PC-3 (cell line): ENCODE data around the gene ALG12.

ENCODE experiments used
- EZH2 ChIP-seq: fragments of 300-600 bp; sonication (generic); IDR thresholded peaks from one replicate; pipeline ENCODE4 v1.6.1; 2017; ENCODE audit warnings: antibody characterized with exemption, mild to moderate bottlenecking, low read length; ENCODE audit not compliant: unreplicated experiment
- EZH2phosphoT487 ChIP-seq: fragments of 300-600 bp; sonication (generic); IDR thresholded peaks from 2 replicates; pipeline ENCODE4 v1.6.1; 2018; ENCODE audit warnings: mild to moderate bottlenecking, antibody characterized with exemption, low read length, borderline replicate concordance
- TF ChIP-seq, protein P1 (sequence below): fragments of 300-600 bp; sonication (generic); conservative IDR thresholded peaks from 2 replicates; pipeline ENCODE4 v1.5.1; 2017; ENCODE audit warnings: antibody characterized with exemption, low read depth, mild to moderate bottlenecking, low read length

DNA sequence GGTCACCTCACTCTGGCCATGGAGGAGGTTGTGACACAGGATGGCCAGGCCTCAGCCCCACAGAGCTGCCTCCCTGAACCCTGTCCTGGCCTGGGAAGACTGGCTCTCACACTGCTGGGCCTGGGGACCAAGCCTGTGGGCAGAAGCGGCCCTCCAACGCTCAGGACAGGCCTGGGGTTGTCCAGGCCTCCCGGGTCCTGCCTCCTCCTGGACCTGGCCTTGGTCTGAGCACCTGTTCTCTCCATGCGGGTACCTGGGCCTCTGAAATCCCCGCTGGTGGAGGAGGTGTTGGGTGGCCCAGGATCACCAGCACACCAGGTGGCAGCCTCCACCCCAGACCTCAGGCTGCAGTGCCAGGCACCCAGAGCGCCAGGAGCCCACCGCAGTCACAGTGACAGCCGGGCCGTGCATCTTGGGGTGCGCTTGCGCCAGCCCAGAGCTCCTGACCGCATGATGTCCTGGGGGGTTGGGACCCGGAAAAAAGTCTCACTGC, 26.2 kb upstream of the ALG12 start:
- TF ChIP-seq EZH2phosphoT487 (no peak), EZH2 (no peak)
- TF ChIP-seq, protein P1, sequence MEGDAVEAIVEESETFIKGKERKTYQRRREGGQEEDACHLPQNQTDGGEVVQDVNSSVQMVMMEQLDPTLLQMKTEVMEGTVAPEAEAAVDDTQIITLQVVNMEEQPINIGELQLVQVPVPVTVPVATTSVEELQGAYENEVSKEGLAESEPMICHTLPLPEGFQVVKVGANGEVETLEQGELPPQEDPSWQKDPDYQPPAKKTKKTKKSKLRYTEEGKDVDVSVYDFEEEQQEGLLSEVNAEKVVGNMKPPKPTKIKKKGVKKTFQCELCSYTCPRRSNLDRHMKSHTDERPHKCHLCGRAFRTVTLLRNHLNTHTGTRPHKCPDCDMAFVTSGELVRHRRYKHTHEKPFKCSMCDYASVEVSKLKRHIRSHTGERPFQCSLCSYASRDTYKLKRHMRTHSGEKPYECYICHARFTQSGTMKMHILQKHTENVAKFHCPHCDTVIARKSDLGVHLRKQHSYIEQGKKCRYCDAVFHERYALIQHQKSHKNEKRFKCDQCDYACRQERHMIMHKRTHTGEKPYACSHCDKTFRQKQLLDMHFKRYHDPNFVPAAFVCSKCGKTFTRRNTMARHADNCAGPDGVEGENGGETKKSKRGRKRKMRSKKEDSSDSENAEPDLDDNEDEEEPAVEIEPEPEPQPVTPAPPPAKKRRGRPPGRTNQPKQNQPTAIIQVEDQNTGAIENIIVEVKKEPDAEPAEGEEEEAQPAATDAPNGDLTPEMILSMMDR, result no peak
